NCI-H1417 treated with DMSO at 0.1 percent for 48 hours (cell line): ENCODE results near the gene MPO.

Experiments
- DNase-seq: peaks from one replicate; lab custom pipeline; 2025; lab: John Stamatoyannopoulos, UW

MPO gene

GRCh38 chr17:58280480-58281217, at the start of gene MPO:
TSS of gene MPO (minus strand) at chr17:58280935. CDS start at chr17:58280758, 177 bp downstream.
- DNase-seq, result no peak

GRCh38 chr17:58329810-58330537, 49.2 kb upstream of the MPO start:
- no peak for DNase-seq

- DNase-seq, result no peak
Observed at GRCh38 chr17:58329035-58329809, 48.5 kb upstream of the MPO start.

- DNase-seq, result no peak
Observed at GRCh38 chr17:58328195-58329034, 47.7 kb upstream of the MPO start, which contains the start of gene TSPOAP1. TSS of gene TSPOAP1 (minus strand) at chr17:58328795. CDS start at chr17:58327920, 875 bp downstream.

GRCh38 chr17:58327363-58328194, 46.8 kb upstream of the MPO start:
- DNase-seq, result no peak

GRCh38 chr17:58326609-58327362, 46.1 kb upstream of the MPO start:
- no peak for DNase-seq

- DNase-seq, result no peak
Observed at GRCh38 chr17:58325976-58326468, 45.3 kb upstream of the MPO start.

- DNase-seq, result no peak
Observed at GRCh38 chr17:58325289-58325726, 44.6 kb upstream of the MPO start.

GRCh38 chr17:58324409-58325288, 43.9 kb upstream of the MPO start:
- no peak for DNase-seq

- DNase-seq, result no peak
Observed at GRCh38 chr17:58324056-58324408, 43.3 kb upstream of the MPO start.

GRCh38 chr17:58323366-58324055, 42.8 kb upstream of the MPO start:
- DNase-seq, result no peak

- DNase-seq, result no peak
Observed at GRCh38 chr17:58322581-58323185, 41.9 kb upstream of the MPO start.

GRCh38 chr17:58321571-58322525, 41.1 kb upstream of the MPO start:
- no peak for DNase-seq

- no peak for DNase-seq
Observed at GRCh38 chr17:58320570-58321323, 40.0 kb upstream of the MPO start.

- no peak for DNase-seq
Observed at GRCh38 chr17:58320163-58320558, 39.4 kb upstream of the MPO start.
